Activated CD8-positive, alpha-beta T cell treated with anti-CD3 and anti-CD28 coated beads, Interleukin-2, amount 10 ng/mL, durations not matched to agents 7 days and 5 days (primary cell): Measurements from ENCODE around the gene TENT4A. TPM values are rescaled to one million over a fixed set of nuclear protein-coding genes. Genes with fewer than 3 reads are reported as not detected.

ENCODE experiments used
- ATAC-seq: fragments of 150-1000 bp; cut with Tn5 transposase; one replicate; pipeline ENCODE4 v1.10.0; 2021; ENCODE audit warnings: moderate library complexity
- CTCF ChIA-PET: fragments of 350-600 bp; sonication (Branson Sonifier 250); formaldehyde crosslinking; loops from one replicate; lab custom pipeline; 2021; ENCODE audit warnings: antibody characterized with exemption; lab: Charles Lee
- POLR2A ChIA-PET: fragments of 350-600 bp; sonication (Branson Sonifier 250); formaldehyde crosslinking; loops from one replicate; lab custom pipeline; 2021; ENCODE audit warnings: antibody characterized with exemption; lab: Charles Lee
- DNase-seq: peaks from one replicate; pipeline ENCODE4 v3.0.0-alpha.2; 2020
- H3K27ac Mint-ChIP-seq: one replicate; pipeline ENCODE4 v1.8.0; 2021; ENCODE audit warnings: mild to moderate bottlenecking, mixed read lengths
- H3K27me3 Mint-ChIP-seq: one replicate; pipeline ENCODE4 v1.8.0; 2021; ENCODE audit warnings: low read depth, mixed read lengths
- H3K36me3 Mint-ChIP-seq: one replicate; pipeline ENCODE4 v1.8.0; 2021; ENCODE audit warnings: low read depth, mixed read lengths
- H3K4me1 Mint-ChIP-seq: one replicate; pipeline ENCODE4 v1.8.0; 2021; ENCODE audit warnings: low read depth, mixed read lengths
- H3K4me3 Mint-ChIP-seq: one replicate; pipeline ENCODE4 v1.8.0; 2021; ENCODE audit warnings: mild to moderate bottlenecking, mixed read lengths
- H3K9me3 Mint-ChIP-seq: one replicate; pipeline ENCODE4 v1.8.0; 2022; ENCODE audit warnings: mixed read lengths; ENCODE audit not compliant: insufficient read depth
- total RNA-seq, 2 experiments: library from RNA; stranded (reverse); gene quantifications; one replicate each; pipeline ENCODE4 v1.2.3, GENCODE V29; 2021

The TENT4A gene
- total RNA-seq, 2 experiments from 2014 or later: 43.1 to 45.5 TPM

DNA sequence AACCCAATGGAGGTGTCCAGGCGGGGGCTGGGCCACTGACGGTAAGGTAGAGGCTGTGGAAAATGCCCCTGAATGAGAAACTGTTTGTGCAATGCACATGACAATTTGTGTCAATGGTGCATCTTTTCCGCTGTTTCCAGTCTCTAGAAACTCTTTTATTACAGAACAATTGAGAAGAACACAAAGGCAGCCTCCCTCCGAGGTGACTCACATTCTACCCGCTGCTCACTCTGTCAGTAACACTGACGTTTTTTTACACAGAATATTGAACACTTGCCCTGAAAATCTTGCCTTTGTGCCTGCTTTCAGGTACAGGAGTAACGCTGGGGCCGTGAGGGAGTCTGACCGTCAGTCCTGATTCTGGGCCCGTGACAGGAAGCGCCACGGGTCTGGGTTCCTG, 11.7 kb upstream of the TENT4A start:
- DNase-seq (no peak), ATAC-seq (no peak)
- H3K4me1 Mint-ChIP-seq: peaks cover 6% of the 10 kb centered on the region
- no peaks in the 10 kb centered on the region for H3K9me3 Mint-ChIP-seq
- H3K27ac Mint-ChIP-seq: no peak overlapping the region
- ChIA-PET CTCF (no interaction called here), POLR2A (no interaction called here)
- H3K27me3 Mint-ChIP-seq: peaks cover 16% of the 10 kb centered on the region
- H3K4me3 Mint-ChIP-seq: no peak overlapping the region
- H3K36me3 Mint-ChIP-seq: no peaks in the 10 kb centered on the region

GRCh38 chr5:6702633-6703032, 10.6 kb upstream of the TENT4A start:
- H3K4me3 Mint-ChIP-seq: no peak overlapping the region
- no peaks in the 10 kb centered on the region for H3K9me3 Mint-ChIP-seq
- CTCF ChIA-PET: no interaction called here
- H3K27me3 Mint-ChIP-seq: peaks cover 6% of the 10 kb centered on the region
- DNase-seq: no peak
- no peak overlapping the region for H3K27ac Mint-ChIP-seq
- no peak for ATAC-seq
- H3K36me3 Mint-ChIP-seq: no peaks in the 10 kb centered on the region
- peaks cover 7% of the 10 kb centered on the region for H3K4me1 Mint-ChIP-seq
- POLR2A ChIA-PET: no interaction called here

DNA sequence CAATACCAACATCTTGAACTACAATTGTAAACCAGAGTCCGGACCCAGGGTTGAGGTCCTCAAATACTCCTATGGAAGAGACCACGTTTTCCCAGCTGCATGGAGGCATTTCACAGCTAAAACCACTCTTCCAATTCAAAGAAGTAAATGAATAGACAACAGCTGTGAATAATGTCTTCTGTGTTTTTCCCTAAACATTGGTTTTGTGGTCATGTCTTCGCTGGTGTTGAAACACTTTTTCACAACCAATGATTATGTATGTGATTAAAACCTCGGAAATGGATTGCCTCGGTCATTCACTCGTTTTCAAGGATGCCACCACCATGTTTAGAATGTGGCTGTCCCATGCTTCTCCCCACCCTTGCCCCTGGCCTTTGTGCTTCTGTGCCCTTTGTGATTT, 9.4 kb upstream of the TENT4A start:
- H3K4me3 Mint-ChIP-seq: no peak overlapping the region
- H3K4me1 Mint-ChIP-seq: peaks cover 11% of the 10 kb centered on the region
- H3K36me3 Mint-ChIP-seq: no peaks in the 10 kb centered on the region
- no peaks in the 10 kb centered on the region for H3K9me3 Mint-ChIP-seq
- CTCF ChIA-PET: no interaction called here
- no peak for ATAC-seq
- POLR2A ChIA-PET: no interaction called here
- peaks cover 4% of the 10 kb centered on the region for H3K27me3 Mint-ChIP-seq
- DNase-seq: no peak
- H3K27ac Mint-ChIP-seq: no peak overlapping the region

DNA sequence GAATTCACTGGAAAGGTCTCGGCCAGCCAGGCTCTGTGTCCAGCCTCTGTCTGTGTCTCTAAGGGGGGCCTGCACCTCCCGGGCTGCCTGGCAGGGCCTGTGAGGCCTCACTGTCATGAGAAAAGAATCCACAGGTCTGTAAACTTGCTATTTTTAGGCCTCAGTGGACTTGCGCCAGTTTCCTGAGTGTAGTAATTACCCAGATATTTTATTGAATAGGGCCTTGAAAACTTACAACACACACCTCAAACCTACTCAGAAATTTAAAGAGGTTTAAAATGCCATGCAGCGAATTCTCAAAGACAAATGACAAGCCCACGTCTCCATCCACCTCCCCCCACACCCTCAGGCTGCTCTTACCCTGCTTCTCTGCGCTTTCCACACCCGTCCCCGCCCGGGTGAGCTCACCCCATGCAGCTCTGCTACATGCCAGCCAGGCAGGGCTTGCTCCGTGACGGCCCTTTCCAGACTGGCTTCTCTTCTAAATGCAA, 8.8 kb upstream of the TENT4A start:
- H3K9me3 Mint-ChIP-seq: no peaks in the 10 kb centered on the region
- ChIA-PET POLR2A (no interaction called here), CTCF (no interaction called here)
- H3K36me3 Mint-ChIP-seq: no peaks in the 10 kb centered on the region
- ATAC-seq (no peak), DNase-seq (no peak)
- peaks cover 11% of the 10 kb centered on the region for H3K4me1 Mint-ChIP-seq
- no peak overlapping the region for H3K4me3 Mint-ChIP-seq
- no peak overlapping the region for H3K27ac Mint-ChIP-seq
- H3K27me3 Mint-ChIP-seq: peaks cover 4% of the 10 kb centered on the region

- H3K4me1 Mint-ChIP-seq: peaks cover 11% of the 10 kb centered on the region
- no peak for DNase-seq
- peaks cover 2% of the 10 kb centered on the region for H3K27me3 Mint-ChIP-seq
- no peaks in the 10 kb centered on the region for H3K36me3 Mint-ChIP-seq
- ATAC-seq: no peak
- POLR2A ChIA-PET: no interaction called here
- H3K9me3 Mint-ChIP-seq: no peaks in the 10 kb centered on the region
- no peak overlapping the region for H3K27ac Mint-ChIP-seq
- CTCF ChIA-PET: no interaction called here
- no peak overlapping the region for H3K4me3 Mint-ChIP-seq
These were observed 8.1 kb upstream of the TENT4A start for GRCh38 chr5:6705088-6705487.

DNA sequence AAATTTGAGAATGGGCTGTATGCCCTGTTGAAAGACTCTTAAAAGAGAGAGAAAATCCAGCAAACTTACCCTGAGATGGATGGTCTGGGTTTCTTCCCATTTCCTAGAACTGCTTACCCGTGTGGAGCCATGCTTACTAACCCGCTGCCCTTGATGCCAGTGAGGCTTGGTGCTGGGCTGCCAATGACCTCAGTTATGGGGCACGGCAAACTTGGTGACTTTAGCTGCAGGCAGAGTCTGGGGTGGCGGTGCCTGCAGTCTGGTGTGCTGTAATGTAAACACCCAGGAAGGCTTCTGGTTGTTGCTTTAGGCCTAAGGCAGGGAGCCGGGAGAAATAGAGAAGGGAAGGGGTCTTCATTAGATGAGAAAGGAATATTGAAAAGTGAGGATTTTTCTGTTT, 7.3 kb upstream of the TENT4A start:
- no peaks in the 10 kb centered on the region for H3K27me3 Mint-ChIP-seq
- H3K36me3 Mint-ChIP-seq: no peaks in the 10 kb centered on the region
- POLR2A ChIA-PET: interaction anchor here (0.5 kb wide), 1 partner anchor 754 kb away, joined by 3 read pairs; no protein-coding TSS in a partner anchor
- peaks cover 11% of the 10 kb centered on the region for H3K4me1 Mint-ChIP-seq
- CTCF ChIA-PET: no interaction called here
- no peaks in the 10 kb centered on the region for H3K9me3 Mint-ChIP-seq
- ATAC-seq: no peak
- DNase-seq: no peak
- H3K27ac Mint-ChIP-seq: no peak overlapping the region
- no peak overlapping the region for H3K4me3 Mint-ChIP-seq

DNA sequence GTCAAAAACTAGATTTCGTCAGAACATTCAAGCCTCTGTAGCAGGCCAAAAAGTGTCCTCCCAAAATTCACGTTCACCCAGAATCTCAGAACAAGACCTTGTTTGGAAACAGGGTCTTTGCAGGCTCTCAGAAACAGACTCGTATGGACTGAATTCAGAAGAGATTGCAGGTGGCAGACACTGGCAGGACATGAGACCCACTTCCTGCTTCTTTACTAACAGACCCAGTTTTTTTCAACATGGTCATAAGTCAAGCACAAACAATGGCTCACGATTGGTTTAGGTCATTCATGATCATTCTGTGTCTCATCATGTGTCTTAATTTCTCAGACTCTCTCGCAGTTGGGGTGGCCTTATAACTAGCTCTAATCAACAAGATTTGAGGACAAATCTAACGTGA, 5.4 kb upstream of the TENT4A start:
- H3K4me3 Mint-ChIP-seq: no peak overlapping the region
- H3K27ac Mint-ChIP-seq: no peak overlapping the region
- no peaks in the 10 kb centered on the region for H3K9me3 Mint-ChIP-seq
- no peak for DNase-seq
- no peaks in the 10 kb centered on the region for H3K36me3 Mint-ChIP-seq
- no peak for ATAC-seq
- no peaks in the 10 kb centered on the region for H3K27me3 Mint-ChIP-seq
- ChIA-PET POLR2A (no interaction called here), CTCF (no interaction called here)
- H3K4me1 Mint-ChIP-seq: peaks cover 23% of the 10 kb centered on the region

GRCh38 chr5:6708814-6709213, 4.4 kb upstream of the TENT4A start:
- no peak for DNase-seq
- no peaks in the 10 kb centered on the region for H3K36me3 Mint-ChIP-seq
- peaks cover 23% of the 10 kb centered on the region for H3K4me1 Mint-ChIP-seq
- CTCF ChIA-PET: interaction anchor here (1.0 kb wide), 1 partner anchor 36 kb away, joined by 4 read pairs; no protein-coding TSS in a partner anchor
- H3K27me3 Mint-ChIP-seq: no peaks in the 10 kb centered on the region
- POLR2A ChIA-PET: interaction anchor here (0.6 kb wide), 1 partner anchor 77 kb away, joined by 3 read pairs; no protein-coding TSS in a partner anchor
- no peaks in the 10 kb centered on the region for H3K9me3 Mint-ChIP-seq
- no peak overlapping the region for H3K27ac Mint-ChIP-seq
- ATAC-seq: no peak
- H3K4me3 Mint-ChIP-seq: no peak overlapping the region

DNA sequence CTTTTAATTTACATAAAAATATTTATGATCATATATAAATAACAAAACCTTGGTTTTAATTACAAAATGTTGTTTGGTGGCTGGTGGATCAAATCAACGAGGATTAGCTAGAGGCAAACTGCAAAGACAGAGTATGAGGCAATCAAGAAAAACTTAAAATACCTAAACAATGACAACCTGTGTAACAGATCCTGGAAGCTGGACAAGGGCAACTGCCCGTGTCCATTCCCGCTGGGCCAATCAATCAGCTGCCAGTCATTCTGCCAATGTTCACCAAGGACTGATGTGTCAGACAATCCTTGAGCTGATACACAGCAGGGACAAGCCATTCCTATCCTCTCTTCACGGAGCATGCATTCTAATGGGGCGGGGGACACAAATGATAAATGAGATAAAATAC, 3.2 kb upstream of the TENT4A start:
- no peak overlapping the region for H3K27ac Mint-ChIP-seq
- H3K4me3 Mint-ChIP-seq: no peak overlapping the region
- no peaks in the 10 kb centered on the region for H3K9me3 Mint-ChIP-seq
- ChIA-PET CTCF (no interaction called here), POLR2A (no interaction called here)
- H3K4me1 Mint-ChIP-seq: peaks cover 23% of the 10 kb centered on the region
- DNase-seq (no peak), ATAC-seq (no peak)
- H3K27me3 Mint-ChIP-seq: no peaks in the 10 kb centered on the region
- H3K36me3 Mint-ChIP-seq: peaks cover 2% of the 10 kb centered on the region

GRCh38 chr5:6710551-6711318, 2.5 kb upstream of the TENT4A start:
- H3K36me3 Mint-ChIP-seq: peaks cover 6% of the 10 kb centered on the region
- no peak for ATAC-seq
- H3K27me3 Mint-ChIP-seq: no peaks in the 10 kb centered on the region
- H3K4me3 Mint-ChIP-seq: no peak overlapping the region
- no peak overlapping the region for H3K27ac Mint-ChIP-seq
- no peaks in the 10 kb centered on the region for H3K9me3 Mint-ChIP-seq
- no peak for DNase-seq
- H3K4me1 Mint-ChIP-seq: peaks cover 25% of the 10 kb centered on the region
- ChIA-PET POLR2A (interaction anchor here (2.8 kb wide), 1 partner anchor 78 kb away, joined by 24 read pairs; the partner anchor contains the start of genes NSUN2 and SRD5A1), CTCF (interaction anchor here (1.3 kb wide), 1 partner anchor 35 kb away, joined by 5 read pairs; no protein-coding TSS in a partner anchor)

- Mint-ChIP-seq H3K9me3 (no peaks in the 10 kb centered on the region), H3K27me3 (no peaks in the 10 kb centered on the region), H3K36me3 (peaks cover 14% of the 10 kb centered on the region), H3K27ac (peak overlapping the region; percentile 94), H3K4me3 (peak overlapping the region; percentile 86), H3K4me1 (peaks cover 30% of the 10 kb centered on the region)
- POLR2A ChIA-PET: interaction anchor here (1.2 to 2.8 kb wide), 2 partner anchors 18 to 79 kb away, joined by 3 to 24 read pairs; partner anchors contain the start of genes NSUN2 and SRD5A1
- DNase-seq (no peak), ATAC-seq (no peak)
- CTCF ChIA-PET: interaction anchor here (1.0 to 1.7 kb wide), 3 partner anchors 10 to 34 kb away, joined by 5 read pairs; no protein-coding TSS in a partner anchor
These were observed 1.7 kb upstream of the TENT4A start for GRCh38 chr5:6711409-6712141.
